Measurements from ENCODE around the gene SESN1. TPM values are rescaled to one million over a fixed set of nuclear protein-coding genes. Genes with fewer than 3 reads are reported as not detected.

Gene SESN1
- total RNA-seq, 1 experiment from 2014 or later: 17.5 TPM

DNA sequence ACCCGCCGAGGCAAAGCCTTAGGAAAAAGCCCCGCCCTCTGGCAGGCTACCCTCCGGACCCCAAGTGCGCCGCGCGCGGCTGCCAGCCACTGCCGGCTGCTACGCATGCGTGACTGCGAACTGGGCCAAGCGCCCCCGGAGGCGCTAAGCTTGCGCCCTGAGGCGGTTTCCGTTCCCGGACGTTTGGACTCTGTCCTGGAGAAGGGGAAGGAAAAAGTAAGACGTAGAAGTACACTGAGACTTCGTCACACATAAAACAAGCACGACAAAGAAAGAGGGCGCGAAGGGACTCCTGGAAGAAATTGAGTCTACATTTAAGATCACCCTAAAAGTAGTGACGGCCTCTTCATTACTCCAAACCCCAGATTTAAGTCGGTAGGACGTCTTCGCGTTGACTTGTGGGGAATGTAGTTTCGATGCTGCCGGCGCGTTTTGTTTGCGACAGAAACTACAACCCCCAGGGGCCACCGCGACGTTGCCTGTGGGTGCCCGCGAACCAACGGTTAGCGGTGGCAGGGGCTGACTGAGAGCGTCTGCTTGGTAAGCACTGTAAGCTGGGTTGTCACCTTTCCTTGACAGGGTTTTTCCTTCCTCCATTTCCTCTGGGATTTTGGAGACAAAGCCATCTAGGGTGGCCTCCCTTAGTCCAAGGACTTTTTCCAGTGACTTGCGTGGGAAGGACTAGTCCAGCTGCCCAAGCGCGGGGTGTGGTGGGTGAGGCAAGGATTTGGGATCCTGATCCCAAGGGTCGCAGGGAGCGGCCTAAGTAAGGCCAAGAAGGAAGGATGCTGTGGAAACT lies 589 bp upstream of the SESN1 start, which contains the start of gene CEP57L1:
Gene CEP57L1, plus strand, starts transcription at position 472 of the 799 bp plus-strand sequence. CDS start 49,715 bp downstream, outside the sequence.
- Histone ChIP-seq H3K79me1 (ENCODE audit: insufficient read depth, low read depth, low read length, poor library complexity, severe bottlenecking) (no peaks in the 10 kb centered on the region), H3K9ac (ENCODE audit: extremely low read depth, insufficient read length, low read length) (peak within 1 kb of the TSS; percentile 72), H2AK5ac (ENCODE audit: insufficient read length, low read length) (no peak within 1 kb of the TSS), H2BK120ac (ENCODE audit: low read depth, low read length, poor library complexity, severe bottlenecking) (no peak within 1 kb of the TSS), H3T11ph (ENCODE audit: low read length) (no peak within 1 kb of the TSS), H3K4ac (ENCODE audit: low read depth, low read length) (no peak within 1 kb of the TSS), H2BK5ac (ENCODE audit: insufficient read length, low read length) (no peak within 1 kb of the TSS), H2BK12ac (ENCODE audit: insufficient read length, low read depth, low read length) (no peak within 1 kb of the TSS), H3K18ac (ENCODE audit: insufficient read length, low read depth, low read length) (peak within 1 kb of the TSS; percentile 94), H3K27me3 (ENCODE audit: insufficient read depth, low read length) (no peaks in the 10 kb centered on the region), H4K8ac (replicated peaks; ENCODE audit: insufficient read length, low read depth, low read length) (no peak within 1 kb of the TSS), H3K56ac (ENCODE audit: insufficient read length, low read depth, low read length) (no peak within 1 kb of the TSS), H3K23me2 (ENCODE audit: insufficient read length, low read depth, low read length, poor library complexity, severe bottlenecking) (peaks cover 10% of the 10 kb centered on the region), H2BK20ac (ENCODE audit: low read depth, low read length, poor library complexity, severe bottlenecking) (no peak within 1 kb of the TSS), H4K5ac (ENCODE audit: insufficient read length, low read depth, low read length) (no peak within 1 kb of the TSS), H3K79me2 (ENCODE audit: insufficient read depth, low read length) (no peaks in the 10 kb centered on the region), H3K9me3 (ENCODE audit: control insufficient read depth, low read depth, low read length) (no peaks in the 10 kb centered on the region), H2BK15ac (ENCODE audit: low read depth, low read length) (no peak within 1 kb of the TSS), H3K27ac (ENCODE audit: insufficient read length, low read depth, low read length) (peak within 1 kb of the TSS; percentile 43), H4K91ac (ENCODE audit: insufficient read length, low read depth, low read length) (no peak within 1 kb of the TSS), H3K4me2 (ENCODE audit: insufficient read depth, insufficient read length, low read length) (peak within 1 kb of the TSS; percentile 99), H3K23ac (ENCODE audit: insufficient read length, low read depth, low read length) (no peak within 1 kb of the TSS), H3K4me1 (ENCODE audit: insufficient read depth, low read length) (no peaks in the 10 kb centered on the region), H4K20me1 (ENCODE audit: control insufficient read depth, insufficient read depth, insufficient read length) (no peaks in the 10 kb centered on the region), H3K14ac (ENCODE audit: insufficient read depth, low read length) (peak within 1 kb of the TSS; percentile 96), H2AFZ (ENCODE audit: low read length) (peak within 1 kb of the TSS; percentile 52)
- no peaks in the 10 kb centered on the region; a peak in 1 of 5 replicates for H3K9me3 Mint-ChIP-seq
- peaks cover 0 to 4% (median 0%) of the 10 kb centered on the region in 3 experiments; a peak in 1 of 7 replicates for H3K36me3 Mint-ChIP-seq (ENCODE audit: insufficient read depth in 1 of 3, low read depth in 3 of 3)
- DNase-seq: peak; percentile 98
- peak within 1 kb of the TSS; percentile 82 to 95 for H3K4me3 Mint-ChIP-seq
- TF ChIP-seq, protein P1, sequence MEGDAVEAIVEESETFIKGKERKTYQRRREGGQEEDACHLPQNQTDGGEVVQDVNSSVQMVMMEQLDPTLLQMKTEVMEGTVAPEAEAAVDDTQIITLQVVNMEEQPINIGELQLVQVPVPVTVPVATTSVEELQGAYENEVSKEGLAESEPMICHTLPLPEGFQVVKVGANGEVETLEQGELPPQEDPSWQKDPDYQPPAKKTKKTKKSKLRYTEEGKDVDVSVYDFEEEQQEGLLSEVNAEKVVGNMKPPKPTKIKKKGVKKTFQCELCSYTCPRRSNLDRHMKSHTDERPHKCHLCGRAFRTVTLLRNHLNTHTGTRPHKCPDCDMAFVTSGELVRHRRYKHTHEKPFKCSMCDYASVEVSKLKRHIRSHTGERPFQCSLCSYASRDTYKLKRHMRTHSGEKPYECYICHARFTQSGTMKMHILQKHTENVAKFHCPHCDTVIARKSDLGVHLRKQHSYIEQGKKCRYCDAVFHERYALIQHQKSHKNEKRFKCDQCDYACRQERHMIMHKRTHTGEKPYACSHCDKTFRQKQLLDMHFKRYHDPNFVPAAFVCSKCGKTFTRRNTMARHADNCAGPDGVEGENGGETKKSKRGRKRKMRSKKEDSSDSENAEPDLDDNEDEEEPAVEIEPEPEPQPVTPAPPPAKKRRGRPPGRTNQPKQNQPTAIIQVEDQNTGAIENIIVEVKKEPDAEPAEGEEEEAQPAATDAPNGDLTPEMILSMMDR (conservative IDR thresholded peaks at IDR 0.05): peak; percentile 11; the same call in 1 of the 3 replicates
- H3K4me1 Mint-ChIP-seq: peaks cover 25% of the 10 kb centered on the region in 2 experiments
- no CpG with 5 or more reads among the region's 49 CpGs for WGBS (ENCODE audit: extremely low coverage, insufficient read length, low lambda C conversion rate)
- H3K27me3 Mint-ChIP-seq (ENCODE audit: low read depth): no peaks in the 10 kb centered on the region
- H3K27ac Mint-ChIP-seq: peak within 1 kb of the TSS; percentile 98 to 100 (median 99)

All from H9 (cell line).